22Rv1 (cell line): ENCODE data around the gene MYO3A.

ENCODE experiments used
- ZFX ChIP-seq: fragments of 450-650 bp; IDR thresholded peaks from 2 replicates; pipeline ENCODE4 v1.6.1; 2017; ENCODE audit warnings: antibody characterized with exemption, borderline replicate concordance
- TF ChIP-seq, protein P1 (sequence below): fragments of 450-650 bp; IDR thresholded peaks from 2 replicates; pipeline ENCODE4 v1.5.1; 2017; ENCODE audit warnings: mild to moderate bottlenecking

DNA sequence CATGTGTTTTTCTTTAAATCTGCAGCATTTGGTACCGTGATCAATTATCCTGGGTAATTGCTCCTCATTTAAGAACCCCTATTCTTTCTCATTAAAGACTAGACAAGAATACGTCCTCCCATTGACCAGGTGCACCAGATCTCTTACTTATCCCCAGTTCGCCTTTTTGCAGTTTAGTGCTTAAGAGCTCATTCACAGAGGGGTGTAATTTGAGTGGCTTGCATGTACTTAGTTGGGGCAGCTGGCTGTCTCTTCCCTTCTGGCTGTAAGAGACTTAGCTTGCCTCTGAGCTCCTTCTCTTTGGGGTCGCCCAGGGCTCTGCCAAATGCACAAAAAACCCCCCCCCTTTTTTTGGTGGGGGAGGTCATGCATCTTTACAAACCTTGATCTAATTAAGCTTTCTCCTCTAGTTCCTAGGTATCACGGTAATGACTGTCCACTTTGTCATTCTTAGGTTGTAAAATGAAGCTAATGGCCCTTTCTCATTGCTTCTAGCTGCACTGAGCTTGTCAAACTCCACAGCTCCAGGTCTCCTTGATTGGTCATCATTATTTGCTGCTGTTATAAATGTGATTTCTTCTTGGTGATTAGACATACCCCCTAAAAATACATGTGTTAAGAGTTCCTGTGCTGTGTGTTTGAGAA lies 308.8 kb downstream of the MYO3A start:
- TF ChIP-seq, protein P1, sequence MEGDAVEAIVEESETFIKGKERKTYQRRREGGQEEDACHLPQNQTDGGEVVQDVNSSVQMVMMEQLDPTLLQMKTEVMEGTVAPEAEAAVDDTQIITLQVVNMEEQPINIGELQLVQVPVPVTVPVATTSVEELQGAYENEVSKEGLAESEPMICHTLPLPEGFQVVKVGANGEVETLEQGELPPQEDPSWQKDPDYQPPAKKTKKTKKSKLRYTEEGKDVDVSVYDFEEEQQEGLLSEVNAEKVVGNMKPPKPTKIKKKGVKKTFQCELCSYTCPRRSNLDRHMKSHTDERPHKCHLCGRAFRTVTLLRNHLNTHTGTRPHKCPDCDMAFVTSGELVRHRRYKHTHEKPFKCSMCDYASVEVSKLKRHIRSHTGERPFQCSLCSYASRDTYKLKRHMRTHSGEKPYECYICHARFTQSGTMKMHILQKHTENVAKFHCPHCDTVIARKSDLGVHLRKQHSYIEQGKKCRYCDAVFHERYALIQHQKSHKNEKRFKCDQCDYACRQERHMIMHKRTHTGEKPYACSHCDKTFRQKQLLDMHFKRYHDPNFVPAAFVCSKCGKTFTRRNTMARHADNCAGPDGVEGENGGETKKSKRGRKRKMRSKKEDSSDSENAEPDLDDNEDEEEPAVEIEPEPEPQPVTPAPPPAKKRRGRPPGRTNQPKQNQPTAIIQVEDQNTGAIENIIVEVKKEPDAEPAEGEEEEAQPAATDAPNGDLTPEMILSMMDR, result no peak
- no peak for TF ChIP-seq ZFX
